Fibroblast of skin of scalp (primary cell): ENCODE results near the gene ZNF317. TPM values are rescaled to one million over a fixed set of nuclear protein-coding genes. Genes with fewer than 3 reads are reported as not detected.

Experiments used
- DNase-seq: peaks from one replicate; pipeline ENCODE4 v3.0.0-alpha.2; 2013
- polyA plus RNA-seq, 2 experiments: library from polyadenylated mRNA; unstranded; fragments of 120-200 nt; gene quantifications; one replicate each; pipeline ENCODE4 v1.2.1, GENCODE V29; 2013; ENCODE audit not compliant: insufficient read length in 2 of 2

Gene ZNF317
- polyA plus RNA-seq (2013, experiment 1 of 2; ENCODE audit: insufficient read length): 16.1 TPM
- 16.5 TPM for polyA plus RNA-seq (2013, experiment 2 of 2; ENCODE audit: insufficient read length)

DNA sequence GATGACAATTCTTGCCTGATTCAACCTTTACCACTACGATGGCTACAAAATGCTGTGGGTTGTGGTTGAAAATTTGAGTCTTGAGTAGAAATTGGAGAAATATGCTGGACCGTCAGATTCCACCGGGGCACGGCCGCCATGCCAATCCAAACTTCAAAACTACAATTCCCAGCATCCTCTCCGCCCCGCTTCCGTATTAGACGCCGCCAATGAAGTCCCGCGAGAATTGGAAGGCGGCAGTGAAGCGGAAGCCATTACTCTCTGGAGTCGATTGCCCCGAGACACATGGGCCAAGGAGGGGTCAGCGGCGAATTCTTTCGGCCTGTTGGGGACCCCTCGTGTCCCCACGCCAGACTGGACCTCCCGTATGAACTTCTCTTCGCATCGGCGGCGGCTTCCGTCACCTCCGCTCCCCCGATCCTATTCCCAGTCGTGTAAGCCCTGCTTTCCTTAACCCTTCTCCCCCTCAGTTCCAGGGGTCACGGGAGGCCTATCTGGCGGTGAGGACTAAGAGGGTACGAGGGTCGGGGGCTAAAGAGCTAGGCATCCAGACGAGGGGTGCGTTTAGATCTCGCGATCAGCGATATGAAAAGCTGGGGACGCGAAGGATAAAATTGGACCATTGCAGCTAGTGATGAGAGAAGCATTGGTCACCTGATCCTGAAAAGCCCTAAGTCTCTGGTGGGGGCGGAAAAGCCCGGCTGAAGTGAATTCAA lies at the start of gene ZNF317:
Gene ZNF317 (plus strand): TSS at position 239 of the 716 bp plus-strand sequence. CDS start 15,620 bp downstream, outside the sequence.
- peak; percentile 95 for DNase-seq

DNA sequence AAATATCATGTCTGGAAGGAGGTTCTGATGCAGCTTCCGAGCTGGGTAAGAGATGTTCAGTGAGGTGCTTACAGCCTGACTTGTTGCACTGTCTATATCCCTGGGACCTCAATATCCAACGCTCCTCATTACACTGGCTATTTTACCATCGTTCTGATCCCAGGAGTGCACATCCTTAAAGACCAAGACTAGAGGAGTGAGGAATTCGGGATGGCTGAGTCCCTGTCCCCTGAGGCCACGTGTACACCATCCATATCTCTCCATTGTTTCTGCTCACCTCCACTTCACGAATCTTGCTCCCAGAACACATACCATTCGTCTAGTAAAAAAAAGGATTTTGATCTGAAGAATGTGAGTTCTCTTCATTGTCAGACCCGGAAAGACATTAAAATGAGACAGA lies 32.8 kb upstream of the ZNF317 start, which contains the start of gene OR7G2:
Gene OR7G2 (minus strand): TSS at position 101 of the 400 bp plus-strand sequence. CDS start 4,232 bp downstream, outside the sequence.
- no peak for DNase-seq

DNA sequence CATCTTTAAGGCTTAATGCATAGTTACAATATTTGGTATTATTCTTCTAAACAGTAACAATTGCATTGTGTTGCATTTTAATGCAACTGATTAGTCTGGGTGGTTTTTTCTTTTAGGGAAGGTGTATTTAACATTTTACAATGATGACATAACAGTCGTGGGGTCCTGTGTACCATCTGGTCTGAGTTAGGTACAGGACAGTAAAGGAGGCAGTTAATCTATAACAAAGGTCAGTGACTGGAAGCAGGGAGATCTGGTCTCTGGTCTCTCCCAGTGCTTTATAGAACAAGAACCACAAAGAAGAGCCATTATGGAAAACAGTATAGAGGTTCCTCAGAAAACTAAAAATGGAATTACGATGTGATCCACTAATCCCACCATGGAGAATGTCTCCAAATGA lies 30.2 kb upstream of the ZNF317 start:
- no peak for DNase-seq

DNA sequence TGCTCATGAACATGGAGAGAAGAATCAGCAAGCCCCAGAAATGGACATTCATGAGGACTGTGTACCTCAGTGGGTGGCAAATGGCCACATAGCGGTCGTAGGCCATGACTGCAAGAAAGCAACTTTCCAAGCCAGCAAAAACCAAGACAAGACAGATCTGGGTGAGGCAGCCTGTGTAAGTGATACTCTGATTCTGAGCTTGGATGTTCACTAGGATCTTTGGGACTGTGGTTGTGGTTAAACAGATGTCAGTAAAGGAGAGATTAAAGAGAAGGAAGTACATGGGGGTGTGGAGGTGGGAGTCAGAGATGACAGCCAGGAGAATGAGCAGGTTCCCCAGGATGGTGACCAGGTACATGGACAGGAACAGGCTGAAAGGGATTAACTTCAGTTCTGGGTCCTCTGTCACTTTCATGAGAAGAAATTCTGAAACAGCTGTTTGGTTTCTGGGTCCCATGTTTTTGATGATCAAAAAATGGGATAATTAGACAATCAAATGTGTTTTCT lies 24.8 kb upstream of the ZNF317 start, which contains the start of gene OR7G1:
Gene OR7G1 (minus strand): TSS at position 457 of the 507 bp plus-strand sequence. CDS start 0 bp downstream, at position 457.
- no peak for DNase-seq

DNA sequence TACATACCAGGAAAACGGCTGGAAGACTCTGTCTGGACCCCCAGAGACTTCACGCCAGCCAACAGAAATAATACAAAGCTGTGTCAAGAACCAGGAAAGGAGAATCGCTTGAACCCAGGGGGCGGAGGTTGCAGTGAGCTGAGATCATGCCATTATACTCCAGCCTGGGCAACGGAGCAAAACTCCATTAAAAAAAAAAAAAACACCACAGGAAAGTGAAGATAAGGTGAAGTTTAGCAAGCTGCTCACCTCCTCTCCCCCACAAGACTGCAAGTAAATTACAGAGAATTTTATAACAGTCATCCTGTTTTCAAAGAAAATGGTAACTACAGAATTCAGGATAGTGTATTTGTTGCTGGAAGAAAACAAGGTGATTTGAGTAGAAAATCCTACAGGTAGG lies 23.6 kb upstream of the ZNF317 start:
- DNase-seq: no peak

DNA sequence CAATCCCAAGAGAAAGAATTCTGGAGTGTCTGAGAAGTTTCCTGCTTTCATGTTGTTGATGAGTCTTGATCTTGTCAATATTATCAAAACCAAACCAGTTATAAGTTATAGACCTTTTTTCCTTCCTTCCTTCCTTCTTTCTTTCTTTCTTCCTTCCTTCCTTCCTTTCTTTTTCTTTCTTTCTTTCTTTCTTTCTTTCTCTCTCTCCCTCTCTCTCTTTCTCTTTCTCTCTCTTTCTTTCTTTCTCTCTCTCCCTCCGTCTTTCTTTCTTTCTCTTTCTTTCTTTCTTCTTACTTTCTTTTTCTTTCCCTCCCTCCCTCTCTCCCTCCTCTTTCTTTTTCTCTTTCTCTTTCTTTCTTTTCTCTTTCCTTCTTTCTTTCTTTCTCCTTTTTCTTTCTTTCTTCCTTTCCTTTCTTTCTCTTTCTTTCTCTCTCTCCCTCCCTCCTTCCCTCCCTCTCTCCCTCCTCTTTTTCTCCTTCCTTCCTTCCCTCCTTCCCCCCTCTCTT lies 13.2 kb upstream of the ZNF317 start, which contains the start of gene OR7G3:
Gene OR7G3 (minus strand): TSS at position 51 of the 506 bp plus-strand sequence. CDS start 0 bp downstream, at position 51.
- DNase-seq: no peak

DNA sequence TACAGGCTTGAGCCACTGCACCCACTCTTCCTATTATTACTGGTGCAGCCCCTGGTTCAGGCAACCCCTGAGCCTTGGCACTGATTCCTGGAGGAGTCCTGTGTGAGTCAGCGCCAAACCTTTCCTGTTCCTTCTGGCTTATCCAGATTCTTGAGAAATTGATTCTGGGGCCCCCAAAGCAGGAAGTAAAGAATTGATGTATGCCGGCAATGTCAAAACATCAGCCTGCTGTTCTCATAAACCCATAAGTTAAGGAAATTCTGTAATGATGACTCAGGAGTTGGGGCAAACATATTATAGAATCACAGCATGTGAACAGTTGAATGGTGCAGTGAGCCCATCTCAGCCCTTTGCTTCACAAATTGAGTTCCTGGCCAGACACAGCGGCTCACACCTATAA lies 12.0 kb upstream of the ZNF317 start:
- DNase-seq: peak; percentile 12

DNA sequence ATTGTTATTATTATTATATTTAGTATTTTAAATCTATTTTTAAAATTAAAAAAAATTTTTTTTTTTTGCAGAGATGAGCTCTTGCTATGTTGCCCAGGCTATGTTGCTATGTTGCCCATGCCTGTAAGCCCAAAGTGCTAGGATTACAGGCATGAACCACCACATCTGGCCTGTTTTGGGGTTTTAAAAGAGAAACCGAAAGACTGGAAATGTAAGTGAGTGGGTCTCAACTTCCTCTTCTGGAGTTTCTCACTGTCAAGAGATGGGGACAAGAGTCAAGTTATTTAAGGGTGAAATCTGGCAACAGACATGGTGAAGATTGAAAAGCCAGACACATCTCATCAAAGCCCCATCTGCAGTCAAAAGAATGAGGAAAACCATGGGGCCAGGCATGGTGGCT lies 9.2 kb upstream of the ZNF317 start:
- no peak for DNase-seq

DNA sequence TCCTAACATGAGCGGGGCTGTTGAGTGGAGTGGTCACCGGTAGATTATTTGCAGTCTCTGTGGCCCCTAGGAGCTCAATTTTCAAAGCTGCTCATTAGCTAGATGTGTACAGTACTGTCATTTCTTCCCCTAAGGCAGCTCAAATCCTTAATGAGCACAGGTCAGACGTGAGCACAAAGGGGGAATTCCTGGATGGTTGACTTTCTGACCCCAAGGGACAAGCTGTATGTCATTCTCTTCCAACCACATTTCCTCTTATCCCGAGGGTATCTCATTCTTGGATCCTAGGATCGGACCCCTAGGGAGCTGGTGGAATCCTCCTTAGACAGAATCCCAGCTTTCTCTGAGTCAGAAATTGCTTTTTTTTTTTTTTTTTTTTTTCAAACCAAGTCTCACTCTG lies 7.8 kb upstream of the ZNF317 start:
- DNase-seq: peak; percentile 6

DNA sequence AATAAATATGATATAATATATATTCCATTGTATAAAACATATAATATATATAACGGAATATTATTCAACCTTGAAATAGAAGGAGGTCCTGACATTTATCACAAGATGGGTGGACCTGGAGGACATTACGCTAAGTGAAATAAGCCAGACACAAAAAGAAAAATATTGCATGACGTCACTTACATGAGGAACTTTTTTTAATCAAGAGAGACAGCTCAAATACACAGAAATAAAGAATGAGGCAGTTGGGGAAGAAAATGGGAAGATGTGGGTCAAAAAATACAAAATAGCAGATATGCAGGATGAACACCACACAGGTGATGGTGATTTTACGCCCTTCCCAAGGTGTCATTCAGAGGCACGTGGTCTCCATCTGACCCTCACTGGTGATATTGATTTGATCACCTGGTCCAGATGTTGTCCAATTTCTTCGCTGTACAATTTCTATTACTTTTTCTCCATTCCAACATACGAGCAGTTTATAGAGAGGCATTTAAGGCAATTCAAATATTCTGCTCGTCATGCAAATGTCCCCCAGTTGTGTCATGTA lies 513 bp upstream of the ZNF317 start:
- no peak for DNase-seq

DNA sequence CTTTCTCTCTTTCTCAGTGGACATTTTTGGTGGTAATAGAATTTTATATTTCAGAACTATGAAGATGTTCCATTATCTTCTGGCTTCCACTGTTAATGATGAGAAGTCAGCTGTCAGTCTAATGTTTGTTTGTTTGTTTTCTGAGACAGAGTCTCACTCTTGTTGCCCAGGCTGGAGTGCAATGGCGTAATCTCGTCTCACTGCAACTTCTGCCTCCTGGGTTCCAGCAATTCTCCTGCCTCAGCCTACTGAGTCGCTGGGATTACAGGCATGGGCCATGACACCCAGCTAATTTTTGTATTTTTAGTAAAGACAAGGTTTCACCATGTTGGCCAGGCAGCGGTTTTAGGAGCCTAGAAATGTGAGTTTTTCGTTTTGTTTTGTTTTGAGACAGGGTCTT lies 4.7 kb downstream of the ZNF317 start:
- no peak for DNase-seq

DNA sequence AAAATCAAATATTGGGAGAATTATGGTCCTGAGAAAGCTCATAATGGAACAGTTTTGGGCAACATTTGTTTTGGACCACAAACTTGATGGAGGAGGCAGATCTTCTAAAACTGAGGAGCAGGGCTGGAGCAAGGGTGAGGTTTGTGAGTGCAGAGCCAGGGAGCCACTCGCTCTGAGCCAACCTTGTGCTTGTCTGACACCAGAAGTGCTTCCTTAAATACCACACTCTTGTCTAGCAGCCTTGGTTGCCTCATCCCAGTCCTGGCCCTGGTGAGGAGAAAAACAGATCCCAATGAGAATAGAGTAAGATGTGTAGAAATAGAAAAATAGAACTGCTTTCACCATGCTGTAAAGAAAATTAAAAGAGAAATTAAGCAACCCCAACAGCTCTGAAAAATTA lies 6.7 kb downstream of the ZNF317 start:
- no peak for DNase-seq

DNA sequence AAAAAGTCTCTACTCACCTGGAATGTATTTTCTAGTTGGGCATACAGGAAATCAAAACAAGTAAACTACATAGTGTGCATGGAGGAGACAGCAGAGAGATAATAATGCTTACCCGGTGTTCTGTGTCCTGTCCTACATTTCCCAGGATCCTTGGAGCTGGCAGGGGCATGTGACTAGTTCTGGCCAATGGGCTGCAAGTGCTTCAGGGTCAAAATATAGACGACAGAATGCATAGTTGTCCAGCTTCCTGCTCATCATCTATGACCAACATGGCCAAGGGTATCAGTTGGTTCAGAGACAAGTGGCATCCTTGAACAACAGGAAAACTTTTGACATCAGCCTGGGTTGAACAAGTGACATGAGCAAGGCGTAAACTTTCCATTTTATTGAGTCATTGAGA lies 8.5 kb downstream of the ZNF317 start:
- DNase-seq: no peak

DNA sequence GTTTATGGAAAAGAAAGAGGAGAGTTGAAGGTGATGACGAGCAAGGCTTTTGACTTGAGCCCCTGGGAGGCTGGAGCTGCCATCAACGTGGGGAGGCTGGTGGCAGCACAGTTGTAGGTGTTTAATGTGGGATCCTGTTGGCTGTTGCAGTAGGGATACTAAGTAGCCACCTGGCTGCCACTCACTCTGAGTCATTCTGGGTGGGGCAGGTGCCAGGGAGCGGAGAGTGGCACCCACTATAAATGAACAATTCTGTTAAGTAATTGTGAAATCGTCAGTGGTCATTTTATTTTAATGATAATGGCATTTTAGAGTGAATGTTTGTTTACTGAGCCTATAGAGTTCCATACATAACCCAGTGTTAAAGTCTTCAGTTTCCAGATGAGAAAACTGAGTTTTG lies 9.8 kb downstream of the ZNF317 start:
- DNase-seq: no peak

DNA sequence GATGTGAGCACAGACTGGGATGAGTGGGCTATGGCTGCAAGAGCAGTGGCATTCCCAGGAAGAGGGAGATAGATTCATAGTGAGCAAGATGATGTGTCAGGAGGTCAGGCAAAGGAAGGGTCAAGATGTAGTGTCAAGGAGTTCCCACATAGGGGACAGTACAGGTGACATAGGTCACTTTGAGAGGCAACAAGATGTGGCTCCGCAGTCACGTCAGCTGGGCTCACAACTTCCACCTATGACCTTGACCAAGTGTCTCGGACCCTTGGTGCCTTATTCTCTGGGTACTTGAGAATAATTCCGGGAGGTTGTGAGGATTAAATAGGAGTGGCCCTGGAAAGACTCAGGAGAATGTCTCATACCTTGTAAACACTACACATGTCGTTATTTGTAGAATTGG lies 10.5 kb downstream of the ZNF317 start:
- no peak for DNase-seq

DNA sequence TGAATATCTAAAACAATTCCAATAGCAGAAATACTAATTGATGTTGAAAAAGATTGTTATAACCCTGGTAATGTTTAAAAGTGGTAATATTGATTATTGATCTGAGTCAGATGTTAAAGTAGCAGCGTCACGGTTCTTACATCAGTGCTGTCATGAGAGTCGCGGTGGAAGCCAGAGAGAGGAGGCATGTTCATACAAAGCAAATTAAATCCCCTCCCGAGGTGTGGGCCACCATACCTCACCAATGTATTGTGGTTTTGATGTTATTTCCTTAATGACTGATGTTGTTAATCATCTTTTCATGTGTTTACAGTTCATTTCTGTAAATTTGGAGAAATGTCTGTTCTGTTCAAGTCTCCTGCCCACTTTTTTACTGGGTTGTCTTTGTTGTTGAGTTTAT lies 11.2 kb downstream of the ZNF317 start:
- no peak for DNase-seq

DNA sequence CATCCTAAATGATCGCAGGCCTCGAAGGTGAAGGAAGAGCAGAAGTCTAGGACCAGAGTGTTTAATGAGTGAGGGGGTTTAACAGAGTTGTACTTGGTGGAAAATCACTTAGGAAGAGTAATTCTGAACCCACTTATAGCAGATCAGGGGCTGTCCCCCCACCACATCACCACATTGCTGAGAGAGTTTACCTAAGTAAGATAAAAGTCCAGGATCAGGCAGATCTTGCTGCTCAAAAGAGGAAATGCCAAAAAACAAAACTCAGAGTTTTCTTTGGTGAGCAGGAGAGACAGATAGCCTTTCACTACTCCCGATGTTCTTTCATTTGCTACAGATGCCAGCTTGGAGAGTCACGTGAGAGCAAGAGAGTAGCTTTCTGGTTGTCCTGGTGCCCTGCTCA lies 15.4 kb downstream of the ZNF317 start:
- no peak for DNase-seq

DNA sequence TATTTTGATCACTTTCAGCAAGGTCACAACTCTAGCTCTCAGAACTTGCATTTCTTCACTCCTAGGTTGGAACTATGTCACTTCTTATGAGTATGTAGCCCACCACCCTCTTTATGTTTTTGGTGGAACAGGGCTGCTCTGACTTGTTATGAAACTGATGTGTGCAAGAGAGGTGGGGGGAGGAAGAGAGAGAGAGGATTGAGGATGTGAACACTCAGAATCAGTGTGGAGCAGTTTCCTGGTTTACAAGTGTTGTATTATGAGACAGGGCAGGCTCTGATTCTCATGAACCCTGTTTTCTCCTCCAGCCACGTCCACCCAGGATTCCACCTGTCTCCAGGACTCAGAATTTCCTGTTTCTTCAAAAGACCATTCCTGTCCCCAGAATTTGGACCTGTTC lies 16.1 kb downstream of the ZNF317 start:
- no peak for DNase-seq

DNA sequence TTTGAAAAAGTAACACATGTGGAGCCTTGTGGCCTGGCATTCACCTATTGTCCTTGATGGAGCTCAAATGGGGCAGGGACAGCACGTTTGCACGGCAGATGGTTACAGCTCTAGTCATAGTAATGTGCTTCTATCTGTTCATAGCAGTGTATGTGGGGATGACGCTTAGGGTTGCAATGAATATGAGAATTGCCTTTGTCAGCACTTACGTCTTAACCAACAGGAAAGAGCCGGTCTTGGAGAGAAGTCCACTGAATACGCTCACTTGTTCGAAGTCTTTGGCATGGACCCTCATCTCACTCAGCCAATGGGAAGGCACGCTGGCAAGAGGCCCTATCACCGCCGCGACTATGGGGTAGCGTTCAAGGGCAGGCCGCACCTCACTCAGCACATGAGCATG lies 19.7 kb downstream of the ZNF317 start:
- no peak for DNase-seq

DNA sequence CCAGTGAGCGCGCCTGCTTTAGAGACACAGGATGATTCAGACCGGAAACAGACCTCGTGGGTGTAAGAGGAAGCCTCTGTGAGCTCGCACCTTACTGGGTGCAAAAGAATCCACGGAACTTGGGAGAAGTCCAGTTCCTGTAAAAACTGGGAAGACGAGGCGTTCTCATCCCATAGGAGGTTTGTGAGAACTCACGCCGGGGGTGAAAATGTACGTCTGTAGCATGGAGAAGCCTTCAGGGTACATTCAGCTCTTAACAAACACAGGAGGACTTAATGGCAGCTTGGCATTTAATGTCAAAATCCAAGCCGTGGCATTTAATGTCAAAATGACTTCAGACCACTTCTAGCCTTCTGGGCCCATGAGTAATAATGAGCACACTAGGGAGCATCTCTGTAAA lies 21.2 kb downstream of the ZNF317 start:
- no peak for DNase-seq

DNA sequence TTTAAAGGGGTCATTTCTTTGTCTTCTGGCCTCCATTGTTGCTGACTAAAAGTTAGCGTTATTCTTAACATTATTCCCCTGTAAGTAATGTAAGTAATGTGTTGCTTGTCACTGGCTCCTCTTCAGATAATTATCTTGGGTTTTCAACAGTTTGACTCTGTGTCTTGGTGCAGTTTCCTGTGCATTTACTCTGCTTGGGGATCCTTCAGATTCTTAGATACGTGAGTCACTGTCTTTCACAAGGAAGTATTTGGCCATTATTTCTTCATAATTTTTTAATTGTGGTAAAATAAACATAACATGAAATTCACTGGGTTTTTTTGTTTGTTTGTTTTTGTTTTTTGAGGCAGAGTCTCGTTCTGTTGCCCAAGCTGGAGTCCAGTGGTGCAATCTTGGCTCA lies 25.1 kb downstream of the ZNF317 start:
- DNase-seq: no peak

DNA sequence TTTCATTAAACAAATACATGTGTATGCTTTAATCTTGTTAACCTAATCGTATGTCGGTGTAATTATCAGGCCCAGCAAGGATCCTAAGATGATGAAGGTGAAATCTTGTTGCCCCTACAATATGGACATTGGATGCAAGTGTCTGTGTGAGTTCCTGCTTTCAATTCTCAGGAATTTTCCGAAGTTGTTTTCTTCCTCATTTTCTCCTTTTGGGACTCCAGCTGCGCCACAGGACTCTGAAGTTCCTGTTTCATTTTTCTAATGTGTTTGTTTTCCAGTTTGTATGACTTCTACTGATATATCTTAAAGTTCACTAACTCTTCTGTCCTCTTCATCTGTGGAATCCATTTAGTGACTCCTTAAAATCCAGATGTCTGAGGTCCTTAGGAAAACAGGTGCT lies 26.6 kb downstream of the ZNF317 start:
- no peak for DNase-seq

DNA sequence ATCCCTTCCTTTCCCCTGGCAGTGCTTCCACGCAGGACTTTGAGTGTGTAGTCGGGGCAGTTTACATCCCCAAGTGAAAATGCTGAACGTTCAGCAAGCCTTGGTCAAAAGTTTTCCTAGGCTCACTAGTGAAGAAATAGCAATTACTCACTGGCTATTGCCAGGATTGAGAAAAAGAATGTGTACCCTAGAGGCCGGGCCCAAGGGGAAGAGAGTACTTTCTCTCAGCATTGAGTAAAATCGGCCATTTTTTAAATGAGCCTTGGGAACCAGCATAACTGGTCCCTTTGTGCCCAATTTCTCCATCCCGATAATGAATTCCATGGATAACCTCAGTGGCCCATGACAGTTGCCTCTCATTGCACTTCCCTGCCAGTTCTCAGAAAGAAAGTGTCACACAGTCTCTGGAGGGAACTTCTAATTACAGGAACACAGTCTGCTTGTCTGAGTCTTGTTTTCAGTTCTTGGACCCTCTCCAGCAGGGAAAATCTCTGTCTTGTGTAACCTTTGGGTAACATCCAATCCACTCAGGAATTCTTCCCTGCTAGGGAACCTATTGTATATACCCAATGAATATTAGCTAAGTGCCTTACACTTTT lies 31.3 kb downstream of the ZNF317 start:
- no peak for DNase-seq
